A204.1 (cell line): Measurements from ENCODE around the gene AGXT2.

Source experiments
- FAIRE-seq: peaks from 2 replicates; lab custom pipeline; 2012; peaks lifted over from hg19 to GRCh38; lab: Jason Lieb, UNC

Gene AGXT2, protein sequence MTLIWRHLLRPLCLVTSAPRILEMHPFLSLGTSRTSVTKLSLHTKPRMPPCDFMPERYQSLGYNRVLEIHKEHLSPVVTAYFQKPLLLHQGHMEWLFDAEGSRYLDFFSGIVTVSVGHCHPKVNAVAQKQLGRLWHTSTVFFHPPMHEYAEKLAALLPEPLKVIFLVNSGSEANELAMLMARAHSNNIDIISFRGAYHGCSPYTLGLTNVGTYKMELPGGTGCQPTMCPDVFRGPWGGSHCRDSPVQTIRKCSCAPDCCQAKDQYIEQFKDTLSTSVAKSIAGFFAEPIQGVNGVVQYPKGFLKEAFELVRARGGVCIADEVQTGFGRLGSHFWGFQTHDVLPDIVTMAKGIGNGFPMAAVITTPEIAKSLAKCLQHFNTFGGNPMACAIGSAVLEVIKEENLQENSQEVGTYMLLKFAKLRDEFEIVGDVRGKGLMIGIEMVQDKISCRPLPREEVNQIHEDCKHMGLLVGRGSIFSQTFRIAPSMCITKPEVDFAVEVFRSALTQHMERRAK

DNA sequence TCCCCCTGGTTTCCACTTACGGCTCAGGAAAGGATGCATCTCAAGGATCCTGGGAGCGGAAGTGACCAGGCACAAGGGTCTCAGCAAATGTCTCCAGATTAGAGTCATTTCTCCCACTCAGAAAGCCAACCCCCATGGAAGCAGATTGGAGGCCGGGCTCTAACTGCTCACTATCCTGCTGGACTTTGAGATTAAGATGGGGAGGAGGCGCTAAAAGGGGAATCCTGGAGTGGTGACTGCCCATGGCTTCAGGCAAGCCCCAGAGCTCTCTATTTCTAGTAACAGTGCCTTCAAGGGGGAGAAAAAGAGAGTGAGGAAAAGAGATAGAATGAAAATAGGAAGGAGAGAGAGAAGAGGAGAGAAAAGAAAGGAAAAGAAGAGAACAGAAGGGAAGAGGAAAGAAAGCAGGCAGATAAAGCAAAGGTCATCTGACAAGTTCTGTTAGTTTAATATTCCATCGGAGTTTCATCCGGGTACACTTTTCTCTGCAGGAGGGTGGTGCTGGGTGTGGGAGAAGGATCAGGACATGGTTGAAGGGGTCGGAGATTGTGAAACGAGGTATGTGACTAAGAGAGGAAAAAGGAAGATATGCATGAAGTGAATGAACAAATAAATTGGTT is at the start of gene AGXT2:
TSS of gene AGXT2 (minus strand) at position 165 of the 620 bp plus-strand sequence. CDS start at position 108, 57 bp downstream.
- FAIRE-seq, result no peak

DNA sequence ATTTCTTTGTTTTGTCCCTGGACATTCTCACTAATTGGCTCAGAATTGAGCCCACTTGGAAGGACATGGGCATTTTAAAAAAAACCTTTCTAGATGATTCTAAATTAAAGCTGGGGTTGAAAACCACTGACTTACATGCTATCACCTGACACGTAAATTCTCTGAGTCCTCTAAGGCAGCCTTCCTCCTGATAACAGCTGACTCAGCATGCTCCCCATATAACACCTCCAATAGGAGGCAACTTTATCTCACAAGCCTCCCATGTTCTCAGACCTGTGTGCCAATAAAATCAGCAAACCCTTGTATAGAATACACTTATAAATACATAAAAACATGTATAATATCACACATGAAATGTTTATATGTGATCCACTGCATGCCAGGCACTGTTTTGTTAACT is 49.2 kb upstream of the AGXT2 start:
- no peak for FAIRE-seq

DNA sequence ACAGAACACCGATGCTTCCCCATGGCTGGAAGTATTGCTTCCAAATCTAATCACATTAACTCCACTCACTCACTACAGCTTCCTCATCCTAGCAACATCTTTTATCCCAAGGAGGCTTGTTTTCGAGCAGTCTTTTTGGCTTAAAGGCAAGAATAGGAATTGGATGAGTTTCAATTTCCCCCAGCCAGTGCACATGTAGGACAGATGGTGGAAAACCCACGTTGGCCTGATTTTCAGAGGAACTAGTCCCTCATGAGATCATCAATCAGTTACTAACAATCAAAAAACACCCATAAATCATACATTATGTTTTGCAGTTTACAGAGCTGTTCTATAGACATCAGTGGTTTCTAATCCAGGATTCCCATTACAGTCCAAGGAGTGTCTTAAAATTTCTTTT is 48.5 kb upstream of the AGXT2 start:
- FAIRE-seq, result no peak

GRCh38 chr5:35095366-35095765 is 47.6 kb upstream of the AGXT2 start:
- FAIRE-seq, result no peak

DNA sequence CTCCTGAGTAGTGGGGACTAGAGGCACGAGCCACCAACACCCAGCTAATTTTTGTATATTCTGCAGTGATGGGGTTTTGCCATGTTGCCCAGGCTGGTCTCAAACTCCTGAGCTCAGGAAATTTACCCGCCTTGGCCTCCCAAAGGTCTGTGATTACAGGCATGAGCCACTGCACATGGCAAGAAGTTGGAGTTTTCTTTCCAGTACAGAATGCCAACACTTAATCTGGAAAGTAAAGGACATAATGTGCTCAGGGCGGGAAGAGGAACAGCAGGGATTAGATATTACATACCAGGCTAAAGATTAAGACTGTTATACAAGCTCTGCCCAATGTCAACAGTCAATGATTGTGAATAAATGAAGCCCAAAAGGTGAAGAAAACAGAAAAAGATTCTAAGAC is 47.2 kb upstream of the AGXT2 start:
- FAIRE-seq, result no peak

DNA sequence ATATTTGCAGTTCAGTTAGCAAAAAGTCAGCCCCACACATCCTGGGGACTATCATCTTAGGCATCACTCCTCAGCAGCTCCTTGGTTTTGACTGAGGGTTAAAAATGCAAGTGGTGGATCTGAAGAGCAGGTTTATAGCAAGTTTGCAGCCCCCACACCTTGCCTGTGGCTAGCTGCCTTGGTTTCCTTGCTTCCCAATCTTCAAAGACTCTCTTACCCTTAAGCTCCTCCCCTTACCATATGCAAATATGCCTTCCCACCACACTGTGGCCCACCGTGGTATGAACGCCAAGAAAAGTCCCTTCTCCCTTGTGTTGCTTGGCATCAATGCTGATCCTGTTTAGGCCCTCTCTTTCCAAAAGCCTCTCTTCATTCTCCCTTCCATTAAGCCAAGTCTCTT is 45.0 kb upstream of the AGXT2 start:
- FAIRE-seq, result no peak

DNA sequence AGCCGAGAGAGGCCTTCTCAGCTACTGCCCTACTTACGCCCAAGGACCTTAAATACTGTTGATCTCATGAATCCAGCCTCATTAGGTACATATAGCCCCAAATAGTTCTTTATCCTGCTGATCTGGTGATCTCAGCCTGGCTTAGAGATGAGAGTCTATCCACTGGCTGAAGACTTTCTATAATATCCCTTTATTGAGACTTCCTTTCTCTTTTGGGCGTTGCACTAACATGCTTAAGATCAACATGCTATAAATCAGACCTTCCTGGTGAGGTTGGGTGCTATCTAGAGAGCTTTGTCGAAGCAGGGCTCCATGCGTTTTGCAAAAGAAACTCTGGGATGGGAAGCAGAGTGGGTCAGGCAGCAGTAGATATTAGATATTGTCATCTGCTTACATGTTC is 44.0 kb upstream of the AGXT2 start:
- FAIRE-seq, result no peak

DNA sequence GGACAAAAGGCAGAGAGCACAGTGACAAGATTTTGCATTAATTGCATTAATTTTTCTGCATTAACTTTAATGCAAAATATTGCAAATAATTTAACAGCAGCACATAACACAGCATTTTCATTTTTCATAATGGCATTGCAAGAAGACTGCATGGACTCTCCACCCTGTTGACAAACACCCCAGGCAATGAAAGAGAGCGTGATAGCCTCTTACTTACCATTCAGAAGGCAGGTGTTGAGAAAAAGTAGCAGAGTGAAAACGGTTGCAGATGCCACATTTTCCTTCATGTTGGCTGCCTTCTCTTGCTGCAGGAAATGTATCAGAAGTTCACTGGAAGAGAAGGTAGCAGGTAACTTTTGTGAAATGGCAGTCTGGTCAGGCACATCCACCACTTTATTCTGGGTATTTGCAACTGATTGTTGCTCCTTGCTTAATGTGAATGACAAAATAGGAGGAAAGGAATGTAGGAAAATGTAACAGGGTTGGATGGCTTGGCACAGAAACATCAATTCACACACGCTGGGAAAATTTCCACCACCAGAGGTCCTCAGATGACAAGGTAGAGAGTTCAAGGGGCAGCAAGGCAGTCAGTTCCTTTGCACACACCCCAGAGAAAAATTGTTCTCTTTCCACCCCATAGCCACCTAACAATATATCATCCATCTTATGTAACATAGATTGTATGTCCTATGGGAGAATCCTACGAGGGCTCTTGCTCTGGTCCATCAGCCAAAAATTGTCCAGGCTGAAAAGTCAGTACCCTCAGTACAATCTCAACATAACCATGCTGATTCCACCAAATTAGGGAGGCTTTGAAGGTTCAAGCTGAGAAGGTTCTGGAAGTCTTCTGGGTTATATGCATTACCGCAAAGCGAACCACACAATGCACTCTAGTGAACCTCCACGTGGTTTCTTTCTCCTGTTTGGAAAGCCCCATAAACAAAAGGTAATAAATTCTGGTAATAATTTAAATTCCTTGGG is 41.9 kb upstream of the AGXT2 start:
- FAIRE-seq, result peak; percentile 34

- FAIRE-seq, result no peak
Observed at GRCh38 chr5:35087991-35088390, 40.2 kb upstream of the AGXT2 start.

GRCh38 chr5:35083150-35083549 is 35.4 kb upstream of the AGXT2 start:
- FAIRE-seq, result no peak

- no peak for FAIRE-seq
Observed at GRCh38 chr5:35082530-35082929, 34.8 kb upstream of the AGXT2 start.

- no peak for FAIRE-seq
Observed at GRCh38 chr5:35081134-35081533, 33.4 kb upstream of the AGXT2 start.

- FAIRE-seq, result no peak
Observed at GRCh38 chr5:35073160-35073559, 25.4 kb upstream of the AGXT2 start.

DNA sequence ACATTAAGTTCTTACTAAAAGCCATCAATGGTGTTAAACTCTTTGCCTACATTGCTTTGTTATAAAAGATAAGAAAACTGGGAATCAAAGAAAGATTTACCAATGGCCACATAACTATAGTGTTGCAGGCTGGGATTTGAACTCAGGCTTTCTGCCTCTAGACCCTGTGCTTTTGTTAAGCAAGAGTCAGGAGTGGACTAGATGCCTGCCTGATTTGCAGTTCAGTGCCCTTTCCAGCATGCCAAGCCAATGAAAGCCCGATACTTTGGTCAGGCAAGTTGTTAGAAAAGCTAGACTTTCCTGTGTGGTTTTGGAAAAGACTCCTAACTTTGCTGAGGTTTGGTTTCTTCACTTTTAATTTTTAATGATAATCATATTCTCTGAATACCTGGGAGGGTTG is 21.4 kb upstream of the AGXT2 start:
- FAIRE-seq, result no peak

GRCh38 chr5:35067985-35068384 is 20.2 kb upstream of the AGXT2 start:
- FAIRE-seq, result no peak

GRCh38 chr5:35066260-35066795 is 18.6 kb upstream of the AGXT2 start:
- no peak for FAIRE-seq

GRCh38 chr5:35063414-35063813 is 15.7 kb upstream of the AGXT2 start:
- no peak for FAIRE-seq

DNA sequence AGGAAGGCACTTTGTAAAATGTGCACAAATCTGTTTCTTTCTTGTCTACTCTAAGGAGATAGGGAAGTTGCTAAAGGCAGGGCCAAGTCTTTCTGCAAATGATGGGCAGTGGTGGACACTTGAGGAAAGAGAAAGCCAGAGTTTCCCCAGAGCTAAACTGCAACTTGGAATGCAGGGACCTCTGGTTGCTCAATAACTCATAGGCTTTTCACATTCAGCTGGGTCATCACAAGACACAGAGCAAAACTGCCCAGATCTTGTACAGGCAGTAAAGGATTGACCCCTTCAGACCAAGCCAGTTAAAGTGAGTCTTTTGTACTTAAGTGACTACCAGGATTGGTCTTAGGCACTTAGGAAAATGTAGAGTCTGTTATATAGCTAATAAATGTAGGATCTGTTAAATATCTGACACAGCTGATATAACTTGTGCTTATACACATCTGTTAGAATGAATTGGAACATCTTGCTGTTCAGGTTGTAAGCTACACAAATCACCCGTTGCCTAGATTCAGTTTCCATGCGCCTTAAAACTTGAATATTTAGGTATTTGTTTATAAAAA is 13.5 kb upstream of the AGXT2 start:
- FAIRE-seq, result no peak

GRCh38 chr5:35060236-35060635 is 12.5 kb upstream of the AGXT2 start:
- FAIRE-seq, result no peak

- no peak for FAIRE-seq
Observed at GRCh38 chr5:35059251-35059650, 11.5 kb upstream of the AGXT2 start.

DNA sequence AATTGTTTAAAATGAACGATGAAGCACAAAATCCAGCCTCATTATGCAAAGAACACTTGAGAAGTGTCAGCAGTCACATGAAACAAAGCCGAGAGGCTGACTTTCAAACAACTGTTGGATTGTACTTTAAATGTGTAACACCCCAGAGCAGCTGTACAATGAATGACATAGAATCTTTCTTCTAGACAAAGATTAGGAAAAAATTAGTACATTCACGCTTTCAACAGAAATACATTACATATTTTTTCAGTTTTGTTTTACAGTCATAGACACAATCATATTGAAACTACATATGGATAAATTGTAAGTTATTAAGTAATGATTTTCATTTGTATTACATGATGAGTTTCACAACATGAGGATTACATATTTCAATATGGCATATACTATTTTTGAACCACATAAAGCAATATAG is 10.6 kb upstream of the AGXT2 start:
- FAIRE-seq, result no peak

- no peak for FAIRE-seq
Observed at GRCh38 chr5:35056686-35057085, 8.9 kb upstream of the AGXT2 start.
